ENCODE data around the gene RASA3.

DNA sequence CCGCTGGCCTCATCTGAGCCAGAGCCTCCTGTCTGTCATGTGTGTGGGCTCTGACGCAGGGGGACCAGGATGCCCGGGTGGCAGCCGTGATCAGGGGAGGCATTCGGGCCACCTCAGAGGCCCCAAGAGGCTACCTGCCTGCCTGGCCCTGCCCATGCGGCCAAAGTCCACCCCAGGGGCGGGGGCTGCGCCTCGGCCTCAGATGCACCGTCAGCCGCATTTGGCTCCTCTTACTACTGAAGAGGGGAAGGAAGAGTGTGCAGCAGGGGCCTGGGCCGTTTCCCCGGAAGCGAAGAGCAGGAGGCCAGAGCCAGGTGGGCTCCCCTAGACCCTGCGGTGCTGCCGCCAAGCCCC is 192.5 kb downstream of the RASA3 start:
- TF ChIP-seq CTCF (IDR thresholded peaks at IDR 0.05; ENCODE audit: poor library complexity, severe bottlenecking): no peak
- no peak for TF ChIP-seq EZH2 (IDR thresholded peaks at IDR 0.05; ENCODE audit: borderline replicate concordance, insufficient read depth, low read length, poor library complexity, severe bottlenecking)
- no peak for TF ChIP-seq EP300 (conservative IDR thresholded peaks at IDR 0.05; ENCODE audit: poor library complexity, severe bottlenecking)
- TF ChIP-seq TAF1 (IDR thresholded peaks at IDR 0.05; ENCODE audit: low read depth): no peak
- no peak for TF ChIP-seq POLR2AphosphoS5 (IDR thresholded peaks at IDR 0.05)
- TF ChIP-seq RAD21 (conservative IDR thresholded peaks at IDR 0.05): no peak
